Measurements from ENCODE around the gene GADD45A.
A peak's percentile ranks its signal among the peaks of the same experiment; 100 is the strongest.

GADD45A gene

DNA sequence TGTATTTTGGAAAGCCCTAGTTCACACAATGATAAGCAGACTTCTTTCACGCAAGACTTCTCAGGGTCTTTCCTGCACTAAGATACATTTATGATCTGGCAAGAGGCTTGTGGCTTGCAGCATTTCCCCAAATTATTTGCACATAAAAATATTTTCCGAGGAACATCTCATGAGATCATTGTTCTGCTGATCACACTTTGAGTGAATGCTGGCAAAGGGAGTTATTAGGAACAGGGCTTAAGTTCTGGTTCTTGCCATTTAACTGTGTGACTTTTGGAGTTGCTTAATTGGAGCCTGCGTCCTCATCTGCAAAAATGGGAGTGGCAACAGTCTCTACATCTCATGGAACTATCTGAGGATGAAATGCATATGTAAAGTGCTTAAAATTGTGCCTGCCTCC lies 50.2 kb downstream of the GADD45A start:
- no peaks in the 10 kb centered on the region for H3K9me3 ChIP-seq (ENCODE audit: low read depth, low read length)
- no peak overlapping the region for H3K9ac ChIP-seq (ENCODE audit: insufficient read length)
- no peak overlapping the region for H3K4me3 ChIP-seq
- H3K27ac ChIP-seq, result no peak overlapping the region
- H3K36me3 ChIP-seq (ENCODE audit: insufficient read depth, low read length), result no peaks in the 10 kb centered on the region
- no peak for TF ChIP-seq POLR2AphosphoS5 (IDR thresholded peaks at IDR 0.05; ENCODE audit: borderline replicate concordance, low read depth, low read length)
- no peak for TF ChIP-seq FOXP2 (optimal IDR thresholded peaks at IDR 0.05; ENCODE audit: control extremely low read depth, extremely low read length, insufficient read depth)
- no peak for TF ChIP-seq EZH2 (IDR thresholded peaks at IDR 0.05)
- DNase-seq (ENCODE audit: low read depth, low spot score), result no peak

DNA sequence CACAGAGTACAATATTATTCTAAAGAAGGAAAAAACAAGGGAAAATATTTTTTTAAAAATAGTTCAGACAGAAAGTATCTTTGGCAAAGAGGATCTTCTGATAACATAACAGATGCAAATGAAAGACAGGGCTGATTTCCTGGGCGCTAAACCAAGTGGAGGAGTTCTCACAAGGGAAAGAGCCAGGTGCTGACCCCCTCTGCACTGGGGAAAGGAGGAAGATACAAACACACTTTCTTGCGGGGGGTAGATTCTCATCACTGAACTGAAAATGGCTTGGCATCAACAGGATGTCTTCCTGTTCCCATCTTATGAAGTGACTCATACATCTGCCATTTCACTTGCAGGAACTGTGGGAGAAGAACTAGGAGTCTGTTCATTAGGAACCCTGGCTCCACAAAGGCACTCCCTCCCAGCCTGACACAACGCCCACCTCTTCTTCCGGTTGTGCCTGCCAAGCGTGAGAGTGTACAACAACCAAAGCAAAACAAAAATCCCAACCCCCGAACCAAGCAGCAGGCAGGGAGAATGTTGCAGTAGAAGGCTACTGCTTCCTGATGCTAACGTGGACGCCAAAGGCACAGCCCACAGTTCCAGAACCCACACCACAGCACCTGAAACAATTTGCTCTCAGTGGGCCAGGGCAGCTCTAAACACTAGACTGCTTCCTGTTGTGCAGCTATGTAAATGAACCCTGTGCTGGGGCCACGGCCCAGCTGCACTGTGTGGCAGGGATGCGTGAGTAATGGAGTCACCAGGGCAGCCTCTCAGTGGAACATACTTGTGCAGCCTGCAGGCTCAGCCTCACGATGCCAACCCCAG lies 51.0 kb downstream of the GADD45A start:
- Histone ChIP-seq H3K4me3 (no peak overlapping the region), H3K9me3 (ENCODE audit: low read depth, low read length) (no peaks in the 10 kb centered on the region), H3K27ac (no peak overlapping the region), H3K36me3 (ENCODE audit: insufficient read depth, low read length) (no peaks in the 10 kb centered on the region), H3K9ac (ENCODE audit: insufficient read length) (no peak overlapping the region)
- TF ChIP-seq EZH2 (IDR thresholded peaks at IDR 0.05) (no peak), FOXP2 (optimal IDR thresholded peaks at IDR 0.05; ENCODE audit: control extremely low read depth, extremely low read length, insufficient read depth) (peak; percentile 84)
- DNase-seq (ENCODE audit: low read depth, low spot score), result peak; percentile 55

DNA sequence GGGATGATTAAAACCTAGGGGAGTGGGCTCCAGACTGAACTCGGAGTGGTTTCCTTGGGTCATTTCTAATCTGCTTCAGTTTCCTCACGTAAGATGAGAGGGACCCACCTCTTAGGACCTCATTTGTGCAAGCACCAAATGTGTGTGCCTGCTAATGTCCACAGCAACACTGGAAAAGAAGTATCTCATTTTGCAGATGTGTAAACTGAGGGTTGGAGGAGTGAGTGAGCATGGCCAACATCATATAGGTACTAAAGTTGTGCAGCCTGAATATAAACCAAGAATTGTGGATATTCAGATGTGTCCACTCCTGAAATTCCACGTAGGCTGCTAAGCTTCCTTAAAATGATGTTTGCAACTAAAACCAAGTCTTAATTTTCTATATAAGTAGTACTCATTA lies 51.7 kb downstream of the GADD45A start:
- no peak for TF ChIP-seq EZH2 (IDR thresholded peaks at IDR 0.05)
- TF ChIP-seq FOXP2 (optimal IDR thresholded peaks at IDR 0.05; ENCODE audit: control extremely low read depth, extremely low read length, insufficient read depth), result no peak
- TF ChIP-seq POLR2AphosphoS5 (IDR thresholded peaks at IDR 0.05; ENCODE audit: borderline replicate concordance, low read depth, low read length), result no peak
- Histone ChIP-seq H3K9ac (ENCODE audit: insufficient read length) (no peak overlapping the region), H3K4me3 (no peak overlapping the region), H3K27ac (no peak overlapping the region), H3K36me3 (ENCODE audit: insufficient read depth, low read length) (no peaks in the 10 kb centered on the region), H3K9me3 (ENCODE audit: low read depth, low read length) (no peaks in the 10 kb centered on the region)
- DNase-seq (ENCODE audit: low read depth, low spot score), result no peak

DNA sequence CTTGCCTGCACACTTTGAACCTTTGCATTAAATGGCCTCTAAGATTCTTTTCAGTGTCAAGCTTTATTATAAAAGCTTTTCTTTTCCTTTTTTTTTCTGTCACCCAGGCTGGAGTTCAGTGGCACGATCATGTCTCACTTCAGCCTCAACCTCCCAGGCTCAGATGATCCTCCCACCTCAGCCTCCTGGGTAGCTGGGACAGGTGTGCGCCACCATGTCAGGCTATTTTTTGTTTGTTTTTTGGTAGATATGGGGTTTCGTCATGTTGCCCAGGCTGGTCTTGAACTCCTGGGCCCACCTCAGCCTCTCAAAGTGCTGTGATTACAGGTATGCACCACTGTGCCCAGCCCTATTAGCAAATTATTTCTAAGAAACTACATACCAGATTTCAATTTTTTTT lies 52.9 kb downstream of the GADD45A start:
- no peak overlapping the region for H3K9ac ChIP-seq (ENCODE audit: insufficient read length)
- H3K9me3 ChIP-seq (ENCODE audit: low read depth, low read length), result no peaks in the 10 kb centered on the region
- no peaks in the 10 kb centered on the region for H3K36me3 ChIP-seq (ENCODE audit: insufficient read depth, low read length)
- no peak for DNase-seq (ENCODE audit: low read depth, low spot score)
- H3K4me3 ChIP-seq, result no peak overlapping the region
- no peak for TF ChIP-seq EZH2 (IDR thresholded peaks at IDR 0.05)
- no peak for TF ChIP-seq POLR2AphosphoS5 (IDR thresholded peaks at IDR 0.05; ENCODE audit: borderline replicate concordance, low read depth, low read length)
- no peak for TF ChIP-seq FOXP2 (optimal IDR thresholded peaks at IDR 0.05; ENCODE audit: control extremely low read depth, extremely low read length, insufficient read depth)
- no peak overlapping the region for H3K27ac ChIP-seq

Measured in SK-N-MC (cell line).